Astrocyte (in vitro differentiated cells and primary cell): ENCODE results near the gene ATP6V1E1. TPM values are rescaled to one million over a fixed set of nuclear protein-coding genes. Genes with fewer than 3 reads are reported as not detected.

Source experiments
- DNase-seq: peaks from one replicate; pipeline ENCODE4 v3.0.0-alpha.2; 2010; ENCODE audit warnings: low read depth
- FAIRE-seq: peaks from 2 replicates; lab custom pipeline; 2011; peaks lifted over from hg19 to GRCh38; lab: Jason Lieb, UNC
- H2AFZ ChIP-seq: 2 replicates; pipeline ENCODE4 v1.6.0; 2012; ENCODE audit warnings: low read depth, low read length, inconsistent platforms
- H3K27ac ChIP-seq: 2 replicates; pipeline ENCODE4 v1.5.1; 2011; ENCODE audit warnings: low read depth, low read length, inconsistent platforms
- H3K27me3 ChIP-seq: 2 replicates; pipeline ENCODE4 v1.6.0; 2011; ENCODE audit warnings: low read length, inconsistent platforms; ENCODE audit not compliant: insufficient read depth
- H3K36me3 ChIP-seq: 2 replicates; pipeline ENCODE4 v1.5.1; 2011; ENCODE audit warnings: low read length, inconsistent platforms; ENCODE audit not compliant: insufficient read depth
- H3K4me1 ChIP-seq: 2 replicates; pipeline ENCODE4 v1.5.1; 2011; ENCODE audit warnings: low read length, inconsistent platforms; ENCODE audit not compliant: insufficient read depth
- H3K4me2 ChIP-seq: 2 replicates; pipeline ENCODE4 v1.6.0; 2012; ENCODE audit warnings: low read length, inconsistent platforms
- H3K4me3 ChIP-seq: 2 replicates; pipeline ENCODE4 v1.5.1; 2011; ENCODE audit warnings: low read depth, mild to moderate bottlenecking, low read length, inconsistent platforms; ENCODE audit not compliant: insufficient read depth
- H3K79me2 ChIP-seq: 2 replicates; pipeline ENCODE4 v1.6.0; 2012; ENCODE audit warnings: mild to moderate bottlenecking, low read length, inconsistent platforms; ENCODE audit not compliant: insufficient read depth
- H3K9ac ChIP-seq: 2 replicates; pipeline ENCODE4 v1.6.0; 2012; ENCODE audit warnings: mild to moderate bottlenecking, low read length, inconsistent platforms
- H3K9me3 ChIP-seq: 2 replicates; pipeline ENCODE4 v1.5.1; 2012; ENCODE audit warnings: low read depth, mild to moderate bottlenecking, low read length, inconsistent platforms; ENCODE audit not compliant: insufficient read depth
- H4K20me1 ChIP-seq: 2 replicates; pipeline ENCODE4 v1.6.0; 2012; ENCODE audit warnings: low read length, inconsistent platforms; ENCODE audit not compliant: insufficient read depth
- H3K27ac Mint-ChIP-seq: one replicate; pipeline ENCODE4 v1.8.0; 2021; ENCODE audit warnings: mild to moderate bottlenecking, mixed read lengths; ENCODE audit not compliant: unreplicated experiment
- H3K27me3 Mint-ChIP-seq: one replicate; pipeline ENCODE4 v1.8.0; 2021; ENCODE audit warnings: low read depth, mixed read lengths; ENCODE audit not compliant: unreplicated experiment
- H3K36me3 Mint-ChIP-seq: one replicate; pipeline ENCODE4 v1.8.0; 2021; ENCODE audit warnings: low read depth, mixed read lengths; ENCODE audit not compliant: unreplicated experiment
- H3K4me1 Mint-ChIP-seq: one replicate; pipeline ENCODE4 v1.8.0; 2021; ENCODE audit warnings: low read depth, mixed read lengths; ENCODE audit not compliant: unreplicated experiment
- H3K4me3 Mint-ChIP-seq: one replicate; pipeline ENCODE4 v1.8.0; 2021; ENCODE audit warnings: mild to moderate bottlenecking, moderate library complexity, mixed read lengths; ENCODE audit not compliant: unreplicated experiment
- H3K9me3 Mint-ChIP-seq: one replicate; pipeline ENCODE4 v1.8.0; 2021; ENCODE audit warnings: mild to moderate bottlenecking, mixed read lengths; ENCODE audit not compliant: unreplicated experiment
- CTCF ChIP-seq: IDR thresholded peaks from 2 replicates; pipeline ENCODE4 v1.5.1; 2011; ENCODE audit warnings: low read depth, mild to moderate bottlenecking, inconsistent platforms, low read length, moderate library complexity; ENCODE audit not compliant: insufficient read depth
- EZH2 ChIP-seq: IDR thresholded peaks from 2 replicates; pipeline ENCODE4 v1.6.1; 2012; ENCODE audit warnings: mild to moderate bottlenecking, low read length, inconsistent platforms; ENCODE audit not compliant: insufficient read depth
- total RNA-seq: library from RNA; stranded (reverse); gene quantifications from 2 replicates; pipeline ENCODE4 v1.2.1, GENCODE V29; 2021

ATP6V1E1 gene
- total RNA-seq, 1 donor from 2014 or later, result 160 TPM

- Mint-ChIP-seq H3K36me3 (peaks cover 6% of the 10 kb centered on the region), H3K27me3 (no peaks in the 10 kb centered on the region), H3K4me1 (peaks cover 2% of the 10 kb centered on the region), H3K27ac (no peak overlapping the region), H3K4me3 (no peak overlapping the region), H3K9me3 (no peaks in the 10 kb centered on the region)
- Histone ChIP-seq H3K4me1 (no peaks in the 10 kb centered on the region), H3K4me2 (no peak overlapping the region), H2AFZ (no peak overlapping the region), H3K36me3 (peaks cover 24% of the 10 kb centered on the region), H3K79me2 (peaks cover 49% of the 10 kb centered on the region), H3K27ac (no peak overlapping the region), H4K20me1 (peaks cover 57% of the 10 kb centered on the region), H3K27me3 (no peaks in the 10 kb centered on the region), H3K4me3 (no peak overlapping the region), H3K9me3 (no peaks in the 10 kb centered on the region), H3K9ac (no peak overlapping the region)
- FAIRE-seq (no peak), DNase-seq (no peak)
- TF ChIP-seq CTCF (no peak), EZH2 (no peak)
Observed at GRCh38 chr22:17606496-17606895, 22.1 kb downstream of the ATP6V1E1 start.

GRCh38 chr22:17603668-17604067 is 24.9 kb downstream of the ATP6V1E1 start:
- H2AFZ ChIP-seq, result no peak overlapping the region
- no peak overlapping the region for H3K9ac ChIP-seq
- H3K79me2 ChIP-seq, result peaks cover 41% of the 10 kb centered on the region
- Mint-ChIP-seq H3K9me3 (no peaks in the 10 kb centered on the region), H3K36me3 (peaks cover 7% of the 10 kb centered on the region), H3K4me3 (no peak overlapping the region), H3K4me1 (peaks cover 2% of the 10 kb centered on the region), H3K27me3 (no peaks in the 10 kb centered on the region), H3K27ac (no peak overlapping the region)
- H3K4me2 ChIP-seq, result no peak overlapping the region
- FAIRE-seq, result no peak
- H3K4me1 ChIP-seq, result no peaks in the 10 kb centered on the region
- H3K9me3 ChIP-seq, result no peaks in the 10 kb centered on the region
- H3K27ac ChIP-seq, result no peak overlapping the region
- DNase-seq, result no peak
- no peak overlapping the region for H3K4me3 ChIP-seq
- no peaks in the 10 kb centered on the region for H3K27me3 ChIP-seq
- TF ChIP-seq EZH2 (no peak), CTCF (no peak)
- peaks cover 25% of the 10 kb centered on the region for H3K36me3 ChIP-seq
- peaks cover 52% of the 10 kb centered on the region for H4K20me1 ChIP-seq

GRCh38 chr22:17601031-17601430 is 27.5 kb downstream of the ATP6V1E1 start:
- Histone ChIP-seq H3K79me2 (peaks cover 30% of the 10 kb centered on the region), H3K9me3 (no peaks in the 10 kb centered on the region), H4K20me1 (peaks cover 38% of the 10 kb centered on the region), H3K27ac (no peak overlapping the region), H3K4me2 (no peak overlapping the region), H3K9ac (no peak overlapping the region), H3K27me3 (no peaks in the 10 kb centered on the region), H3K4me3 (no peak overlapping the region), H2AFZ (no peak overlapping the region), H3K4me1 (no peaks in the 10 kb centered on the region), H3K36me3 (peaks cover 38% of the 10 kb centered on the region)
- H3K36me3 Mint-ChIP-seq, result peaks cover 17% of the 10 kb centered on the region
- DNase-seq (no peak), FAIRE-seq (no peak)
- no peak overlapping the region for H3K4me3 Mint-ChIP-seq
- H3K4me1 Mint-ChIP-seq, result peaks cover 3% of the 10 kb centered on the region
- H3K9me3 Mint-ChIP-seq, result no peaks in the 10 kb centered on the region
- TF ChIP-seq EZH2 (no peak), CTCF (no peak)
- H3K27ac Mint-ChIP-seq, result no peak overlapping the region
- H3K27me3 Mint-ChIP-seq, result no peaks in the 10 kb centered on the region
